SH-SY5Y (cell line): Measurements from ENCODE around the gene PPP2R2D.

ENCODE experiments used
- GATA2 ChIP-seq: IDR thresholded peaks from 2 replicates; pipeline ENCODE4 v1.6.1; 2011; ENCODE audit warnings: mild to moderate bottlenecking, low read depth, low read length
- GATA3 ChIP-seq: IDR thresholded peaks from 2 replicates; pipeline ENCODE4 v1.6.1; 2011; ENCODE audit warnings: low read depth, mild to moderate bottlenecking, low read length, moderate library complexity

PPP2R2D gene

GRCh38 chr10:131930586-131931330, 29.9 kb downstream of the PPP2R2D start:
- TF ChIP-seq GATA2 (no peak), GATA3 (no peak)

GRCh38 chr10:131931981-131932380, 31.2 kb downstream of the PPP2R2D start:
- TF ChIP-seq GATA2 (no peak), GATA3 (no peak)

GRCh38 chr10:131933016-131933695, 32.3 kb downstream of the PPP2R2D start:
- TF ChIP-seq GATA3 (no peak), GATA2 (no peak)

GRCh38 chr10:131933696-131934086, 32.9 kb downstream of the PPP2R2D start:
- no peak for TF ChIP-seq GATA2
- TF ChIP-seq GATA3 = no peak

- TF ChIP-seq GATA3 (no peak), GATA2 (no peak)
Measured at GRCh38 chr10:131934769-131935168, 34.0 kb downstream of the PPP2R2D start.

GRCh38 chr10:131935260-131935659, 34.5 kb downstream of the PPP2R2D start:
- no peak for TF ChIP-seq GATA2
- TF ChIP-seq GATA3 = no peak

- TF ChIP-seq GATA3 (no peak), GATA2 (no peak)
Measured at GRCh38 chr10:131936294-131936693, 35.5 kb downstream of the PPP2R2D start.

- TF ChIP-seq GATA2 (no peak), GATA3 (no peak)
Measured at GRCh38 chr10:131936736-131937135, 35.9 kb downstream of the PPP2R2D start.

GRCh38 chr10:131937836-131938235, 37.0 kb downstream of the PPP2R2D start:
- no peak for TF ChIP-seq GATA3
- no peak for TF ChIP-seq GATA2

GRCh38 chr10:131938681-131939080, 37.9 kb downstream of the PPP2R2D start:
- TF ChIP-seq GATA3 (no peak), GATA2 (no peak)

- TF ChIP-seq GATA3 (no peak), GATA2 (no peak)
Measured at GRCh38 chr10:131942455-131942854, 41.6 kb downstream of the PPP2R2D start.

GRCh38 chr10:131943021-131943814, 42.4 kb downstream of the PPP2R2D start:
- no peak for TF ChIP-seq GATA2
- TF ChIP-seq GATA3 = no peak

- TF ChIP-seq GATA2 = no peak
- no peak for TF ChIP-seq GATA3
Measured at GRCh38 chr10:131944412-131944811, 43.6 kb downstream of the PPP2R2D start.

- TF ChIP-seq GATA3 (no peak), GATA2 (no peak)
Measured at GRCh38 chr10:131944976-131945695, 44.3 kb downstream of the PPP2R2D start.

GRCh38 chr10:131946321-131946751, 45.5 kb downstream of the PPP2R2D start:
- no peak for TF ChIP-seq GATA3
- no peak for TF ChIP-seq GATA2
